SU-DHL-6 (cell line): Measurements from ENCODE around the gene UFD1.

Experiments used
- H2AFZ ChIP-seq: fragments of 200-600 bp; sonication (generic); 2 replicates; pipeline ENCODE4 v1.6.1; 2014; ENCODE audit warnings: low read depth, mild to moderate bottlenecking, moderate library complexity, mixed read lengths, antibody characterized with exemption, low read length; ENCODE audit not compliant: severe bottlenecking
- H3F3A ChIP-seq: fragments of 200-600 bp; shearing (Covaris generic); 2 replicates; pipeline ENCODE4 v1.6.0; 2016; ENCODE audit warnings: antibody characterized with exemption, mild to moderate bottlenecking; ENCODE audit not compliant: insufficient read depth
- H3K27ac ChIP-seq: fragments of 200-600 bp; sonication (generic); 2 replicates; pipeline ENCODE4 v1.5.1; 2016; ENCODE audit warnings: low read depth, mild to moderate bottlenecking, low read length, moderate library complexity, mixed read lengths
- H3K27me3 ChIP-seq: fragments of 200-600 bp; sonication (generic), shearing (Covaris generic); 2 replicates; pipeline ENCODE4 v1.6.0; 2014; ENCODE audit warnings: mild to moderate bottlenecking, low read length
- H3K36me3 ChIP-seq: fragments of 200-600 bp; sonication (generic); 2 replicates; pipeline ENCODE4 v1.6.1; 2014; ENCODE audit warnings: mild to moderate bottlenecking, low read length, mixed read lengths
- H3K4me2 ChIP-seq: fragments of 300-600, 200-600 bp; shearing (Covaris generic), sonication (generic); 2 replicates; pipeline ENCODE4 v1.6.0; 2014; ENCODE audit warnings: low read length, low read depth, mild to moderate bottlenecking; ENCODE audit not compliant: poor library complexity, severe bottlenecking
- H3K4me3 ChIP-seq: fragments of 200-600 bp; sonication (generic); 2 replicates; pipeline ENCODE4 v1.5.1; 2014; ENCODE audit warnings: antibody characterized with exemption, low read length, mild to moderate bottlenecking, mixed read lengths; ENCODE audit not compliant: insufficient read depth, poor library complexity, severe bottlenecking
- H3K79me2 ChIP-seq: fragments of 200-600 bp; sonication (generic); 2 replicates; pipeline ENCODE4 v1.6.1; 2014; ENCODE audit warnings: mild to moderate bottlenecking, low read length, moderate library complexity; ENCODE audit not compliant: insufficient read depth
- H3K9ac ChIP-seq: fragments of 200-600 bp; sonication (generic); 2 replicates; pipeline ENCODE4 v1.7.0; 2014; ENCODE audit warnings: mild to moderate bottlenecking, low read length
- H3K9me2 ChIP-seq: fragments of 200-600 bp; sonication (generic); replicated peaks from 2 replicates; pipeline ENCODE4 v1.6.1; 2014; ENCODE audit warnings: low read length; ENCODE audit not compliant: insufficient read depth
- H3K9me3 ChIP-seq: fragments of 200-600 bp; sonication (generic); 2 replicates; pipeline ENCODE4 v1.6.1; 2014; ENCODE audit warnings: low read length, mixed read lengths; ENCODE audit not compliant: insufficient read depth
- H4K20me1 ChIP-seq: fragments of 200-600 bp; sonication (generic); 2 replicates; pipeline ENCODE4 v1.6.1; 2014; ENCODE audit warnings: low read depth, mild to moderate bottlenecking, antibody characterized with exemption, low read length, moderate library complexity, mixed read lengths
- EZH2phosphoT487 ChIP-seq: fragments of 200-600 bp; sonication (generic), shearing (Covaris generic); conservative IDR thresholded peaks from 2 replicates; pipeline ENCODE4 v1.6.1; 2018; ENCODE audit warnings: mild to moderate bottlenecking, antibody characterized with exemption, low read length, moderate library complexity, mixed read lengths
- TF ChIP-seq, protein P1 (sequence below): fragments of 200-600 bp; sonication (generic); IDR thresholded peaks from one replicate; pipeline ENCODE4 v1.5.1; 2017; ENCODE audit warnings: antibody characterized with exemption, mild to moderate bottlenecking, low read length, moderate library complexity; ENCODE audit not compliant: insufficient read depth, poor library complexity, severe bottlenecking

UFD1 gene

DNA sequence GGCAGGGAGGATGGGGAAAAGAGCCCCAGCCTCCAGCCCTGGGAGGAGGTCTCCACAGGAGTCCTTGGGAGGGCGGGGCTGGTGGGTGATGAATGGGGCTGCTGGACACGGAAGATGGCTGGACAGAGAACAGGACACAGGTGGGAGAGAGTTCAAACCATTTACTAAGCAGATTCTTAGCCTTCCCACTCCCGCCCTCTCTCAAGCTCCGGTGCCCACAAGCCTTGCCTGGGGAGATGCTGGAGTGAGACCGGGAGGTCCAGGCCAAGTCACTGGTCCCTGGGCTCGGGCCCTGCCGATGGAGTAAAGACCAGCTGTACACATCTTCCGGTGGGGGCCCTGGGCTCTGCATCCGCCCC lies 43.9 kb upstream of the UFD1 start:
- H3K4me2 ChIP-seq, result no peak overlapping the region
- H3K79me2 ChIP-seq, result no peaks in the 10 kb centered on the region
- no peaks in the 10 kb centered on the region for H3K36me3 ChIP-seq
- H3K9ac ChIP-seq, result no peak overlapping the region
- no peak overlapping the region for H3K27ac ChIP-seq
- H3K9me2 ChIP-seq, result no peaks in the 10 kb centered on the region
- TF ChIP-seq, protein P1, sequence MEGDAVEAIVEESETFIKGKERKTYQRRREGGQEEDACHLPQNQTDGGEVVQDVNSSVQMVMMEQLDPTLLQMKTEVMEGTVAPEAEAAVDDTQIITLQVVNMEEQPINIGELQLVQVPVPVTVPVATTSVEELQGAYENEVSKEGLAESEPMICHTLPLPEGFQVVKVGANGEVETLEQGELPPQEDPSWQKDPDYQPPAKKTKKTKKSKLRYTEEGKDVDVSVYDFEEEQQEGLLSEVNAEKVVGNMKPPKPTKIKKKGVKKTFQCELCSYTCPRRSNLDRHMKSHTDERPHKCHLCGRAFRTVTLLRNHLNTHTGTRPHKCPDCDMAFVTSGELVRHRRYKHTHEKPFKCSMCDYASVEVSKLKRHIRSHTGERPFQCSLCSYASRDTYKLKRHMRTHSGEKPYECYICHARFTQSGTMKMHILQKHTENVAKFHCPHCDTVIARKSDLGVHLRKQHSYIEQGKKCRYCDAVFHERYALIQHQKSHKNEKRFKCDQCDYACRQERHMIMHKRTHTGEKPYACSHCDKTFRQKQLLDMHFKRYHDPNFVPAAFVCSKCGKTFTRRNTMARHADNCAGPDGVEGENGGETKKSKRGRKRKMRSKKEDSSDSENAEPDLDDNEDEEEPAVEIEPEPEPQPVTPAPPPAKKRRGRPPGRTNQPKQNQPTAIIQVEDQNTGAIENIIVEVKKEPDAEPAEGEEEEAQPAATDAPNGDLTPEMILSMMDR, result no peak
- TF ChIP-seq EZH2phosphoT487, result no peak
- no peaks in the 10 kb centered on the region for H3K9me3 ChIP-seq
- H3K27me3 ChIP-seq, result no peaks in the 10 kb centered on the region
- H4K20me1 ChIP-seq, result no peaks in the 10 kb centered on the region
- no peak overlapping the region for H3K4me3 ChIP-seq
- no peak overlapping the region for H2AFZ ChIP-seq
- no peaks in the 10 kb centered on the region for H3F3A ChIP-seq

DNA sequence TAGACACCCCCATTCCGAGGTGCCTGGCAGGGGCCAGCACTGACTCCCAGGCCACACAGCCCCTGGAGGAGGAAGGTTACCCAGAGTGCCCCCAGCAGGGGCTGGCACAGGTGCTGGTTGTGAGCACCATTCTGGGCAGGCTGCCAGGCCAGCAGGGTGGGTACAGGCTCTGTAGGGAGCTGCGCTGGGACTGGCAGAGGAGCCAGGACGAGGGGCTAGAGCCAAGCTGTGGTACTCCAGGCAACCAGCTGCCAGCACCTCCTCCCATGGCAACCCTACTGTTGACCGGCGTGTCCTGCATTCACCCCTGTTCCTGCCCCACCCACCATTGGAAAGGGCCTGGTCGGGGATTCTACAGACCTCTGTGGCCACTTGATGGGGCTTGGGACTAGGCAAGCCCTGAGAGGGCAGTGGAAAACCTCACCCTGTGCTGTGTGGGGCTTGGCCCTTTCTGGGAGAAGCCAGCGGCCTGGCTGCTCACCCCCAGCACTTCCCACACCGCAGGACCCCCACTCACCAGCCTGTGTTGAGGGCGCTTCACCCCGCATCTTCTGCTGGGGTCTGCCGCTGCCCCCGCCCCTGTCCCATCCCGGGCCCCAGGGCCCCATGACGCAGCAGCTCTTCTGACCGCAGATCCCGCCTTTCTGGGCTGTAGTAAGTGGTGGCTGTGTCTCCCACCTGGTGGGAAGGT lies 43.3 kb upstream of the UFD1 start:
- H3K36me3 ChIP-seq, result no peaks in the 10 kb centered on the region

DNA sequence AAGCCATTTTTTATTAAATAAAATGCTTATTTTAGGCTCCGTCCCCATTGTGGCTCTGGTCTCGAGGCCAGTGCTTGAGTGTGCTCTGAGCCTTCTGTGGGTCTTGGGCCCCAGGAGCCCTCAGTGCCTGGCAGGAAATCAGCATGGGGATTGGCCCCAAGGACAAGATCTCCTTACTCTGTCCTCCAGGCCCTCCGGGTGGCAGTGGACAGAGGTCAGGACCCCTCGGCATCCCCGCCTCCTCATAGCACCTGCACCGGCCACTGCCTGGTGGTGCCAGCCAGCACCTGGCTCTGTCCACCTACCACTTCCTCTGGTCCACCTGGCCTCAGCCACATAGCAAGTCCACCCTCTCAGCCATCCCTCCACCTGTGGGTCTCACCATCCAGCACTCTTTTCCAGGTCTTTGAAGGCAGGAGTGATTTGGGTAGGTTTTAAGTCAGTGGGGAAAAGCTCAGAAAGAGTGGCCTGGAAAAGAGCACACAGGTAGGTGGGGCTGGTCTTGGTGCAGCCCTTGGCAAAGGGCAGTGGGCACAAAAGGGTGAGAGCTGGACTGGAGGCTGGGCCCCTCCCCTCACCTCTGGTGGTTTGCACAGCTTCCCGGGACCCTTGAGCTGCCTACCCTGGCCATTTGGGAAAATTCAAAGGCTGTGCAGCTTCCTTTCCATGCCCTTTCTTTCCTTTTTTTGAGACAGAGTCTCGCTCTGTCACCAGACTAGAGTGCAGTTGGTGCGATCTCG lies 41.7 kb upstream of the UFD1 start:
- no peak overlapping the region for H3K4me3 ChIP-seq
- H2AFZ ChIP-seq, result no peak overlapping the region
- no peaks in the 10 kb centered on the region for H3K9me2 ChIP-seq
- no peak for TF ChIP-seq EZH2phosphoT487
- TF ChIP-seq, protein P1, result no peak
- no peaks in the 10 kb centered on the region for H3K9me3 ChIP-seq
- H3K36me3 ChIP-seq, result no peaks in the 10 kb centered on the region
- no peak overlapping the region for H3K9ac ChIP-seq
- no peak overlapping the region for H3K4me2 ChIP-seq
- H3K27me3 ChIP-seq, result no peaks in the 10 kb centered on the region
- no peak overlapping the region for H3K27ac ChIP-seq
- no peaks in the 10 kb centered on the region for H3F3A ChIP-seq
- H3K79me2 ChIP-seq, result no peaks in the 10 kb centered on the region
- H4K20me1 ChIP-seq, result no peaks in the 10 kb centered on the region

More for the DNA sequence above, 43.3 kb upstream of the UFD1 start:
- H4K20me1 ChIP-seq, result no peaks in the 10 kb centered on the region
- TF ChIP-seq, protein P1, result no peak
- no peak for TF ChIP-seq EZH2phosphoT487
- no peaks in the 10 kb centered on the region for H3F3A ChIP-seq
- H3K4me2 ChIP-seq, result no peak overlapping the region
- H3K9me2 ChIP-seq, result no peaks in the 10 kb centered on the region
- H3K27me3 ChIP-seq, result no peaks in the 10 kb centered on the region
- H3K9ac ChIP-seq, result no peak overlapping the region
- no peaks in the 10 kb centered on the region for H3K79me2 ChIP-seq
- no peak overlapping the region for H2AFZ ChIP-seq
- no peak overlapping the region for H3K4me3 ChIP-seq
- no peak overlapping the region for H3K27ac ChIP-seq
- H3K9me3 ChIP-seq, result no peaks in the 10 kb centered on the region
